HEK293 (cell line): Measurements from ENCODE around the gene ZDHHC3.

ENCODE experiments used
- ZNF423 ChIP-seq: fragments of 450-650 bp; formaldehyde crosslinking; IDR thresholded peaks from 2 replicates; pipeline ENCODE4 v1.5.1; 2016; ENCODE audit warnings: missing biosample characterization, missing genetic modification characterization
- ZNF548 ChIP-seq: fragments of 450-650 bp; formaldehyde crosslinking; IDR thresholded peaks from 2 replicates; pipeline ENCODE4 v1.5.1; 2016; ENCODE audit warnings: missing biosample characterization, missing genetic modification characterization
- TF ChIP-seq, protein P1 (sequence below): fragments of 450-650 bp; formaldehyde crosslinking; IDR thresholded peaks from 2 replicates; pipeline ENCODE4 v1.5.1; 2016; ENCODE audit warnings: missing biosample characterization, missing genetic modification characterization

DNA sequence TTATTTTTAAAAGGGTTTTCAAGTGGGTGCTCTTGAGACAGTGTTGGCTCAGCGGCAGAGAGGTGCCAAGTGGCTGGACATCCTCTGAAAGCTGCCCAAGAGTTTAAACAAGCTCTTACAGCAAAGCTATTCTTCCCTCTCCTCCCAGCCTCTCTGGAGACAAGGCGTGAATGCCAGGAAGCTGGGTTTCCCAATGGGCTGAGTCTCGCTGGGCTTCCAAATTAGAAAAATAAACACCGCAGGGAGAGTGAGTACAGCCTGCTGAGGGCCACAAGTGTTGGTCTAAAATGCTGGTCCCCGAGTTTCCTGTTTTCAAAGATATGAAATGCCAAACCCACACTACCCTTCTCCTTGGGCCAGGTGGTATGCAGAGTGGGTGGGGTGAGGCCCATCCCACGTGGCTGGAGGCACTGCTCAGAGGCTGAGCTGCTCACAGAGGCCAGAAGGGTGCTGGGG lies 36.4 kb downstream of the ZDHHC3 start:
- TF ChIP-seq, protein P1, sequence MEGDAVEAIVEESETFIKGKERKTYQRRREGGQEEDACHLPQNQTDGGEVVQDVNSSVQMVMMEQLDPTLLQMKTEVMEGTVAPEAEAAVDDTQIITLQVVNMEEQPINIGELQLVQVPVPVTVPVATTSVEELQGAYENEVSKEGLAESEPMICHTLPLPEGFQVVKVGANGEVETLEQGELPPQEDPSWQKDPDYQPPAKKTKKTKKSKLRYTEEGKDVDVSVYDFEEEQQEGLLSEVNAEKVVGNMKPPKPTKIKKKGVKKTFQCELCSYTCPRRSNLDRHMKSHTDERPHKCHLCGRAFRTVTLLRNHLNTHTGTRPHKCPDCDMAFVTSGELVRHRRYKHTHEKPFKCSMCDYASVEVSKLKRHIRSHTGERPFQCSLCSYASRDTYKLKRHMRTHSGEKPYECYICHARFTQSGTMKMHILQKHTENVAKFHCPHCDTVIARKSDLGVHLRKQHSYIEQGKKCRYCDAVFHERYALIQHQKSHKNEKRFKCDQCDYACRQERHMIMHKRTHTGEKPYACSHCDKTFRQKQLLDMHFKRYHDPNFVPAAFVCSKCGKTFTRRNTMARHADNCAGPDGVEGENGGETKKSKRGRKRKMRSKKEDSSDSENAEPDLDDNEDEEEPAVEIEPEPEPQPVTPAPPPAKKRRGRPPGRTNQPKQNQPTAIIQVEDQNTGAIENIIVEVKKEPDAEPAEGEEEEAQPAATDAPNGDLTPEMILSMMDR (tag by site-specific recombination): no peak
- TF ChIP-seq ZNF423 (tag by site-specific recombination) (no peak), ZNF548 (no peak)
